ENCODE measurements around the gene RBM15B.

RBM15B gene

GRCh38 chr3:51397392-51397791 lies 6.3 kb downstream of the RBM15B start:
- DNase-seq (ENCODE audit: low read depth in 2 of 2) = no peak
- no peak overlapping the region for H3K4me3 ChIP-seq (replicated peaks in 1 of 2; ENCODE audit: low read depth in 2 of 2, low read length in 2 of 2)

GRCh38 chr3:51398595-51399310 lies 7.7 kb downstream of the RBM15B start:
- no peak for TF ChIP-seq CTCF (IDR thresholded peaks at IDR 0.05; ENCODE audit: low read depth, low read length)
- H3K4me3 ChIP-seq (replicated peaks in 1 of 2; ENCODE audit: low read depth in 2 of 2, low read length in 2 of 2) = no peak overlapping the region
- DNase-seq (ENCODE audit: low read depth in 2 of 2) = no peak

More at GRCh38 chr3:51397392-51397791, 6.3 kb downstream of the RBM15B start:
- no peak for TF ChIP-seq CTCF (IDR thresholded peaks at IDR 0.05; ENCODE audit: low read depth, low read length)

- no peak overlapping the region for H3K4me3 ChIP-seq (replicated peaks in 1 of 2; ENCODE audit: low read depth in 2 of 2, low read length in 2 of 2)
- no peak for TF ChIP-seq CTCF (IDR thresholded peaks at IDR 0.05; ENCODE audit: low read depth, low read length)
- no peak for DNase-seq (ENCODE audit: low read depth in 2 of 2)
These were observed 9.1 kb downstream of the RBM15B start for GRCh38 chr3:51400166-51400565.

DNA sequence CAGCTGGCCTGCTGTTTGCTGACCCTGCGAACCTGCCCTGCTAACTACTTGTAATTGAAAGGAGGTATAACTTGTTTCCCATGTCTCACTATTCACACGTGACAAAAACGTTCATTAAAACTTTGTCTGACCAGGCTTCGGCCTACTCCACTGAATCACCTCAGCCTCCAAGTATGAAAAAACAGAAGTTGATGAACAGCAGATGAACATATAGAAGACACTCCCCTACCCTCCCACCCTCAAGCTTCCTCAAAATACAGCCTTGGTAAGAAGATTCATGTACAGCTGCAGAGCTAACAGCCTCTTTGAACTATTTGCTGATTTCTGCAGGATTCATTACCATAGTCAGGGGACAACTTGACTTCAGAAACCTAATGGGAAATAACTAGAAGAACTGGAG lies 10.7 kb downstream of the RBM15B start:
- TF ChIP-seq CTCF (IDR thresholded peaks at IDR 0.05; ENCODE audit: low read depth, low read length) = no peak
- DNase-seq (ENCODE audit: low read depth in 2 of 2) = no peak

GRCh38 chr3:51403675-51404074 lies 12.6 kb downstream of the RBM15B start:
- TF ChIP-seq CTCF (IDR thresholded peaks at IDR 0.05; ENCODE audit: low read depth, low read length) = no peak
- no peak for DNase-seq (ENCODE audit: low read depth in 2 of 2)
- no peak overlapping the region for H3K4me3 ChIP-seq (replicated peaks in 1 of 2; ENCODE audit: low read depth in 2 of 2, low read length in 2 of 2)

More for the DNA sequence above, 10.7 kb downstream of the RBM15B start:
- no peak overlapping the region for H3K4me3 ChIP-seq (replicated peaks in 1 of 2; ENCODE audit: low read depth in 2 of 2, low read length in 2 of 2)

DNA sequence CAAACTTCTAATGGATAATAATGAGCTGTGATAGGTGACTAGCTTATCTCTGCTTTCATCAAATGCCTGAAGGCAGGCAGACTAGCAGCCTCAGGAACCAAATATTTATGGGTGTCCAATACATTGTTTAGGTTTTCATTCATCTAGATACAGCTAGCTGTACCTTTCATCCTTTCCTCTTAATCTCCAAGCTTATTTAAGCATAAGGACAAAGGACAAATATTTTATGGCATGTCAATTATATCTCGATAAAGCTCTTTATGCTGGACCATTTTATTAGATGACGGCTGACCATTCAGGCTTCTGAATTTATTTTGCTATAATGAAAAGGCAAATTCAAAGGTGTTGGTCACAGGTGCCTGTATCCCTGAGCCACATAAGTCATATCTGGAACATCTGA lies 16.9 kb downstream of the RBM15B start:
- no peak for DNase-seq (ENCODE audit: low read depth in 2 of 2)
- H3K4me3 ChIP-seq (replicated peaks in 1 of 2; ENCODE audit: low read depth in 2 of 2, low read length in 2 of 2) = no peak overlapping the region
- TF ChIP-seq CTCF (IDR thresholded peaks at IDR 0.05; ENCODE audit: low read depth, low read length) = no peak

DNA sequence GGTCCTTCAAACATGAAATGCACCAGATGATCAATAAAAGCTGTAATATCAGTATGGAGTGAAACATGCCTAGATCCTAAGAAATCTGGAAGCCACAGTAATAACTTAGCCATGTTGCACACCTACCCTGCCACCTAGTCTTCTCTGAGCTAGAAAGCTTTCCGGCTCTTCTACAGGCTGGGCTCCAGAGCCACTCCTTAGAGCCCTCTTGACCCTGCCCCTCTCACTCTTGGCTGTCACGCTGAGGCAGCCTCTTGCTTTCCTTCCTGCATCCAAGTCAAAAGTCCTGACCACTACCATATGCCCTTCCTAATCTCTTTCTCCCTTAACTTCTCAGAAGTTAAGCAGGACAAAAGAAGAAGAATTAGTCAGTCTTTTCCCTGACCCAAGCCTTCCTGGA lies 17.7 kb downstream of the RBM15B start:
- DNase-seq (ENCODE audit: low read depth in 2 of 2) = no peak
- no peak overlapping the region for H3K4me3 ChIP-seq (replicated peaks in 1 of 2; ENCODE audit: low read depth in 2 of 2, low read length in 2 of 2)
- no peak for TF ChIP-seq CTCF (IDR thresholded peaks at IDR 0.05; ENCODE audit: low read depth, low read length)
